Ishikawa (cell line): Measurements from ENCODE around the gene ALDH6A1.

ENCODE experiments used
- CEBPB ChIP-seq: IDR thresholded peaks from 2 replicates; pipeline ENCODE4 v1.6.1; 2012
- CREB1 ChIP-seq: IDR thresholded peaks from 2 replicates; pipeline ENCODE4 v1.6.1; 2012; ENCODE audit warnings: low read depth
- EGR1 ChIP-seq: IDR thresholded peaks from 2 replicates; pipeline ENCODE4 v1.6.1; 2012
- EP300 ChIP-seq: IDR thresholded peaks from 2 replicates; pipeline ENCODE4 v1.6.1; 2012; ENCODE audit warnings: borderline replicate concordance
- FOXM1 ChIP-seq: IDR thresholded peaks from 2 replicates; pipeline ENCODE4 v1.6.1; 2012; ENCODE audit warnings: low read depth, borderline replicate concordance
- NFIC ChIP-seq: IDR thresholded peaks from 2 replicates; pipeline ENCODE4 v1.6.1; 2012
- RAD21 ChIP-seq: IDR thresholded peaks from 2 replicates; pipeline ENCODE4 v1.6.1; 2012; ENCODE audit warnings: low read depth
- TAF1 ChIP-seq: IDR thresholded peaks from 2 replicates; pipeline ENCODE4 v1.6.1; 2012; ENCODE audit warnings: low read depth, mild to moderate bottlenecking
- TCF12 ChIP-seq: IDR thresholded peaks from 2 replicates; pipeline ENCODE4 v1.6.1; 2012; ENCODE audit warnings: low read depth
- TEAD4 ChIP-seq: IDR thresholded peaks from 2 replicates; pipeline ENCODE4 v1.6.1; 2012
- YY1 ChIP-seq: IDR thresholded peaks from 2 replicates; pipeline ENCODE4 v1.6.1; 2012; ENCODE audit warnings: low read depth
- ZBTB7A ChIP-seq: IDR thresholded peaks from 2 replicates; pipeline ENCODE4 v1.6.1; 2012; ENCODE audit warnings: low read depth
- TF ChIP-seq, protein P1 (sequence below): IDR thresholded peaks from 2 replicates; pipeline ENCODE4 v1.6.1; 2012
- TF ChIP-seq, protein P2 (sequence below): IDR thresholded peaks from 2 replicates; pipeline ENCODE4 v1.6.1; 2012
- TF ChIP-seq, protein P3 (sequence below): IDR thresholded peaks from 2 replicates; pipeline ENCODE4 v1.6.1; 2012; ENCODE audit warnings: low read depth, mild to moderate bottlenecking

ALDH6A1 gene

DNA sequence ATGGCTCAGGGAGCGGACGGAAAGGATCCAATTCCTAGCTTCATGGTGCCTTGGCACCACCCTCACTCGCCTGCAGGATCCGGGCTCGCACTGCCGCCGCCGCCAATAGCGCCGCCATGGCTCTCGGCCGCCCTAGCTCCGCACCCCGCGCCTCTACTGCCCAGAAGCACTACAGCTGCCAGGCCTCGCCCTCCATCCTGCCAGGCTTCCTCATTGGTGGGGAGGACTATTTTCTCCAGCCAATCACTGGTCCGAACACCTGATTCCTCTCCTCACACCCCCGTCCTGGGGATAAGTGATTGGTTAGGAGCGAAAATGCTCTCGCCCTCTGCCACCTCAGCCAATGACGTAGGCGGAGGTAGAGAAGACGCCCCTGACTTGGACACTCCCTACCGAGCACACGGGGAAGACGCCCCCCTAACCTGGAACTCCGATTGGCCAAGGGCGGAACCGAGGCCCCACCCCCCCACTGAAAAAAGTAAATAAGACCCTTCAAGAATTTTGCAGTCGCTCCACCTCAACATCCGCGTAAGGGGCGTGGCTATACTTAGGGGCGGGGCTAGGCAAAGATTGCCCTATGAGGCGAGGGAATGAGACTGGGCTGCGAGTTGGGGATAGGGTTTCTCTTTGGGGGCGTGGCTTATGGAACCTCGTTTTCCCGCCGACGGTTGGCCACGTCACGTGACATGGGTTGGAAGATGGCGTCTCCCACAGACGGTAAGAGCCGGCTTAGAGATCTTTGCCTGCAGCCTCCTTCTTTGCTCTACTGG lies at the start of gene ALDH6A1, which contains the start of gene LIN52:
TSS of gene ALDH6A1 (minus strand) at position 177 of the 770 bp plus-strand sequence. CDS start at position 118, 59 bp downstream.
TSS of gene LIN52 (plus strand) at position 680 of the 770 bp plus-strand sequence. CDS start at position 699, 19 bp downstream.
- TF ChIP-seq TAF1, result peak; percentile 92
- TF ChIP-seq TEAD4, result peak; percentile 3; the same call in 1 of the 2 replicates
- TF ChIP-seq FOXM1, result no peak
- TF ChIP-seq EGR1, result no peak
- TF ChIP-seq, protein P1, sequence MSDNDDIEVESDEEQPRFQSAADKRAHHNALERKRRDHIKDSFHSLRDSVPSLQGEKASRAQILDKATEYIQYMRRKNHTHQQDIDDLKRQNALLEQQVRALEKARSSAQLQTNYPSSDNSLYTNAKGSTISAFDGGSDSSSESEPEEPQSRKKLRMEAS, result peak; percentile 71
- TF ChIP-seq, protein P2, sequence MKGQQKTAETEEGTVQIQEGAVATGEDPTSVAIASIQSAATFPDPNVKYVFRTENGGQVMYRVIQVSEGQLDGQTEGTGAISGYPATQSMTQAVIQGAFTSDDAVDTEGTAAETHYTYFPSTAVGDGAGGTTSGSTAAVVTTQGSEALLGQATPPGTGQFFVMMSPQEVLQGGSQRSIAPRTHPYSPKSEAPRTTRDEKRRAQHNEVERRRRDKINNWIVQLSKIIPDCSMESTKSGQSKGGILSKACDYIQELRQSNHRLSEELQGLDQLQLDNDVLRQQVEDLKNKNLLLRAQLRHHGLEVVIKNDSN, result peak; percentile 97
- no peak for TF ChIP-seq ZBTB7A
- TF ChIP-seq CEBPB, result no peak
- TF ChIP-seq YY1, result peak; percentile 96
- peak; percentile 83 for TF ChIP-seq CREB1
- TF ChIP-seq TCF12, result peak; percentile 36; the same call in 1 of the 2 replicates
- TF ChIP-seq, protein P3, sequence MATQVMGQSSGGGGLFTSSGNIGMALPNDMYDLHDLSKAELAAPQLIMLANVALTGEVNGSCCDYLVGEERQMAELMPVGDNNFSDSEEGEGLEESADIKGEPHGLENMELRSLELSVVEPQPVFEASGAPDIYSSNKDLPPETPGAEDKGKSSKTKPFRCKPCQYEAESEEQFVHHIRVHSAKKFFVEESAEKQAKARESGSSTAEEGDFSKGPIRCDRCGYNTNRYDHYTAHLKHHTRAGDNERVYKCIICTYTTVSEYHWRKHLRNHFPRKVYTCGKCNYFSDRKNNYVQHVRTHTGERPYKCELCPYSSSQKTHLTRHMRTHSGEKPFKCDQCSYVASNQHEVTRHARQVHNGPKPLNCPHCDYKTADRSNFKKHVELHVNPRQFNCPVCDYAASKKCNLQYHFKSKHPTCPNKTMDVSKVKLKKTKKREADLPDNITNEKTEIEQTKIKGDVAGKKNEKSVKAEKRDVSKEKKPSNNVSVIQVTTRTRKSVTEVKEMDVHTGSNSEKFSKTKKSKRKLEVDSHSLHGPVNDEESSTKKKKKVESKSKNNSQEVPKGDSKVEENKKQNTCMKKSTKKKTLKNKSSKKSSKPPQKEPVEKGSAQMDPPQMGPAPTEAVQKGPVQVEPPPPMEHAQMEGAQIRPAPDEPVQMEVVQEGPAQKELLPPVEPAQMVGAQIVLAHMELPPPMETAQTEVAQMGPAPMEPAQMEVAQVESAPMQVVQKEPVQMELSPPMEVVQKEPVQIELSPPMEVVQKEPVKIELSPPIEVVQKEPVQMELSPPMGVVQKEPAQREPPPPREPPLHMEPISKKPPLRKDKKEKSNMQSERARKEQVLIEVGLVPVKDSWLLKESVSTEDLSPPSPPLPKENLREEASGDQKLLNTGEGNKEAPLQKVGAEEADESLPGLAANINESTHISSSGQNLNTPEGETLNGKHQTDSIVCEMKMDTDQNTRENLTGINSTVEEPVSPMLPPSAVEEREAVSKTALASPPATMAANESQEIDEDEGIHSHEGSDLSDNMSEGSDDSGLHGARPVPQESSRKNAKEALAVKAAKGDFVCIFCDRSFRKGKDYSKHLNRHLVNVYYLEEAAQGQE, result no peak
- no peak for TF ChIP-seq NFIC
- TF ChIP-seq RAD21, result no peak
- TF ChIP-seq EP300, result no peak

DNA sequence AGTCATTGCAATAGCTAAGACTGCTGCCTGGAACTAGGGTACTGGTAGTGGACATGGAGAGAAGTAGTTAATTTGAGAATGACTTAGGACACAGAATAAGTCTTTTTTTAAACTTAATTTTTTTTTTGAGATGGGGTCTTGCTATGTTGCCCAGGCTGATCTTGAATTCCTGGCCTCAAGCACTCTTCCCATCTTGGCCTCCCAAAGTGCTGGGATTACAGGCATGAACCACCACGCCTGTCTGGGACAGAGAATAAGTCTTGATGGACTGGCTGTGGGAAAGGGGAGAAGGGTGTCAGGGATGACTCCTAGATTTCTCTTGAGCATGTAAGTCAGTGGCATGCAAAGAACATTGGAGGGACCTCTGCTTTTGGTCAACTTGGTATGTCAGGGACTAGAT lies 43.4 kb upstream of the ALDH6A1 start:
- TF ChIP-seq CEBPB (no peak), TEAD4 (no peak), NFIC (no peak), TAF1 (no peak), FOXM1 (no peak), CREB1 (no peak), EP300 (no peak), YY1 (no peak), TCF12 (no peak), EGR1 (no peak), RAD21 (no peak), ZBTB7A (no peak)
- TF ChIP-seq, protein P3, result no peak
- TF ChIP-seq, protein P1, result no peak
- TF ChIP-seq, protein P2, result no peak

DNA sequence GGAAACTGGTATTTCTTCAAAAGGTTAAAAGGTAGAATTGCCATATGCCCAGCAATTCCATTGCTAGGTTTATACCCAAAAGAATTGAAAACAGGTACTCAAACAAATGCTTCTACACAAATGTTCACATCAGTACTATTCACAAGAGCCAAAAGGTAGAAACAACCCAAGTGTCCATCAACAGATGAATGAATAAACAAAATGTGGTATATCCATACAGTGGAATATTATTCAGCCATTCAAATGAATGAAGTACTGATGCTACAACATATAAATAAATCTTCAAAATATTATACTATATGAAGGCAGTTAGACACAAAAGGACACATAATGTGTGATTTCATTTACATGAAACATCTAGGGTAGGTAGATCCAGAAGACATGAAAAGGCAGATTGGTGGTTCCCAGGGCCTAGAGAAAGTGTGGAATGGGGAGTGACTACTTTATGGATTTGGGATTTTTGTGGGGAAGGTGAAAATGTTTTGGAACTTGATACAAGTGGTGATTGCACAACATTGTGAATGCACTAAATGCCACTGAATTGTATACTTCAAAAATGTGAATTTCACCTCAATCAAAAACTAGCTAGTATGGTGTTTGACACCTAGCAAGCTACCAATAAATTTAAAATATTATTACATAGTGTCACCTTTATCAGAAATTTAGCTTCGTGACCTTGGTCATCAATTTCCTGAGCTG lies 42.2 kb upstream of the ALDH6A1 start:
- no peak for TF ChIP-seq RAD21
- TF ChIP-seq TCF12, result no peak
- TF ChIP-seq, protein P1, result no peak
- TF ChIP-seq TAF1, result no peak
- TF ChIP-seq ZBTB7A, result no peak
- TF ChIP-seq FOXM1, result no peak
- TF ChIP-seq CEBPB, result no peak
- TF ChIP-seq TEAD4, result no peak
- TF ChIP-seq NFIC, result no peak
- no peak for TF ChIP-seq YY1
- TF ChIP-seq EGR1, result no peak
- TF ChIP-seq CREB1, result no peak
- TF ChIP-seq, protein P2, result no peak
- no peak for TF ChIP-seq EP300
- TF ChIP-seq, protein P3, result no peak
